CD4-positive, alpha-beta T cell (primary cell): Measurements from ENCODE around the gene APP. TPM values are rescaled to one million over a fixed set of nuclear protein-coding genes. Genes with fewer than 3 reads are reported as not detected.

Experiments
- ATAC-seq: fragments of 200-7000 bp; cut with Tn5 transposase; one replicate; pipeline ENCODE4 v1.10.0; 2022; ENCODE audit warnings: mild to moderate bottlenecking; ENCODE audit not compliant: poor library complexity
- CTCF ChIA-PET: fragments of 350-600 bp; sonication (Branson Sonifier 250); formaldehyde crosslinking; loops from one replicate; lab custom pipeline; 2021; ENCODE audit warnings: antibody characterized with exemption, inconsistent platforms; lab: Charles Lee
- POLR2A ChIA-PET: fragments of 350-600 bp; sonication (Branson Sonifier 250); formaldehyde crosslinking; loops from one replicate; lab custom pipeline; 2021; ENCODE audit warnings: antibody characterized with exemption, inconsistent platforms; lab: Charles Lee
- DNase-seq, 14 experiments: peaks; one replicate each; pipeline ENCODE4 v3.0.0-alpha.2; 2013 to 2020; ENCODE audit warnings: mixed read lengths in 2 of 14
- H3K27ac ChIP-seq, 2 donors: one replicate each; pipeline versions ENCODE4 v1.5.1 to v1.7.0; 2013; ENCODE audit warnings: low read length in 2 of 2, low read depth in 1 of 2, mild to moderate bottlenecking in 1 of 2
- H3K27me3 ChIP-seq, 2 experiments: 1 replicate in 1 of 2; 2 replicates in 1 of 2; pipeline versions ENCODE4 v1.6.1 to v1.7.0; 2013; ENCODE audit warnings: low read length in 2 of 2, control low read depth in 1 of 2, mild to moderate bottlenecking in 1 of 2, moderate library complexity in 1 of 2; ENCODE audit not compliant: insufficient read depth in 2 of 2, control insufficient read depth in 1 of 2
- H3K36me3 ChIP-seq: one replicate; pipeline ENCODE4 v1.6.1; 2013; ENCODE audit warnings: low read length, control low read depth; ENCODE audit not compliant: insufficient read depth
- H3K4me1 ChIP-seq: one replicate; pipeline ENCODE4 v1.6.1; 2013; ENCODE audit warnings: low read length, control low read depth; ENCODE audit not compliant: insufficient read depth
- H3K4me3 ChIP-seq: one replicate; pipeline ENCODE4 v1.5.1; 2013; ENCODE audit warnings: mild to moderate bottlenecking, low read length, moderate library complexity
- H3K9me3 ChIP-seq, 2 experiments: 1 replicate in 1 of 2; 2 replicates in 1 of 2; pipeline versions ENCODE4 v1.6.1 to v1.7.0; 2013; ENCODE audit warnings: low read length in 2 of 2, mild to moderate bottlenecking in 2 of 2, control low read depth in 1 of 2, moderate library complexity in 1 of 2; ENCODE audit not compliant: control insufficient read depth in 1 of 2, insufficient read depth in 1 of 2
- H3K27ac Mint-ChIP-seq: one replicate; pipeline ENCODE4 v1.8.0; 2020; ENCODE audit warnings: mixed read lengths
- H3K27me3 Mint-ChIP-seq: one replicate; pipeline ENCODE4 v1.8.0; 2021; ENCODE audit warnings: mixed read lengths
- H3K36me3 Mint-ChIP-seq: one replicate; pipeline ENCODE4 v1.8.0; 2021; ENCODE audit warnings: low read depth, mixed read lengths
- H3K4me1 Mint-ChIP-seq: one replicate; pipeline ENCODE4 v1.8.0; 2021; ENCODE audit warnings: low read depth, mixed read lengths
- H3K4me3 Mint-ChIP-seq: one replicate; pipeline ENCODE4 v1.8.0; 2020; ENCODE audit warnings: mild to moderate bottlenecking, mixed read lengths
- H3K9me3 Mint-ChIP-seq: one replicate; pipeline ENCODE4 v1.8.0; 2020; ENCODE audit warnings: mixed read lengths
- intact Hi-C, 2 experiments: fragments of 100-400 bp; cut with DNase I in 1 of 2; cut with micrococcal nuclease in 1 of 2; formaldehyde crosslinking; loops; one replicate each; pipeline versions ENCODE4 v1.15.1 to v1.9.0; 2023 to 2025; cut with DNase I, micrococcal nuclease
- total RNA-seq, 174 experiments: library from RNA in 2 of 174; stranded (reverse) in 2 of 174; gene quantifications; one replicate each; pipeline ENCODE4 v1.2.3 and lab custom pipeline; 2021 to 2026
- TF ChIP-seq, protein P1 (sequence below): fragments of 200-600 bp; IDR thresholded peaks from one replicate; pipeline ENCODE4 v1.8.0; 2022; ENCODE audit warnings: antibody characterized with exemption, mild to moderate bottlenecking

APP gene
- total RNA-seq, 2 experiments from 2014 or later, result 43.6 to 44.4 TPM

DNA sequence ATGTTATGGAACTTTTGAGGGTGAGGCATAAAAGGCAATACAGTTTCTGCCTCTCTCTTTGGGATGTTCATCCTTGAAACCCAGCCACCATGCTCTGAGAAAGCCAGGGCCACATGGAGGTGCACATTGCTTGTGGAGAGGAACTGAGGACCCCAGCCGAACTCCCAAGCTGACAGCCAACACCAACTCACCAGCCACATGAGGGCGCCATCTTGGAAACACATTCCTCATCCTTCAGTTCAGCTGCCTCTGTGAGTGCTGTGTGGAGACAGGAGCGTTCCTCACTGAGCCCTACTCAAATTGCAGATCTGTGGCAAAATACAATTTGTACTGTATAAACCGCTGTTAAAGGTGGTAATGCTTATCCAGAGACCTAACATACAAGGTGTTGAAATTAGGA, 298.3 kb downstream of the APP start:
- intact Hi-C loops, result no loop called here
- CTCF ChIA-PET, result no interaction called here

DNA sequence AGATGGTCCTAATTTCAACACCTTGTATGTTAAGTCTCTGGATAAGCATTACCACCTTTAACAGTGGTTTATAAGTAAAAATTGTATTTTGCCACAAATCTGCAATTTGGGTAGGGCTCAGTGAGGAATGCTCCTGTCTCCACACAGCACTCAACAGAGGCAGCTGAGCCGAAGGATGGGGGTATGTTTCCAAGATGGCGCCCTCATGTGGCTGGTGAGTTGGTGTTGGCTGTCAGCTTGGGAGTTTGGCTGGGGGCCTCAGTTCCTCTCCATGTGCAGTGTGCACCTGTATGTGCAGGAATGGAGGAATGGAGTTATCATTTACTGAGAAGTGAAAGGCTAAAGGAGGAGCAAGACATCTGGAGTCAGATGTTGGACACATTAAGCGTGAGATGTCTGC, 299.0 kb downstream of the APP start:
- Mint-ChIP-seq H3K4me1 (no peaks in the 10 kb centered on the region), H3K27me3 (no peaks in the 10 kb centered on the region), H3K36me3 (no peaks in the 10 kb centered on the region), H3K4me3 (no peak overlapping the region), H3K27ac (no peak overlapping the region), H3K9me3 (no peaks in the 10 kb centered on the region)
- DNase-seq (no peak), ATAC-seq (no peak)
- TF ChIP-seq, protein P1, sequence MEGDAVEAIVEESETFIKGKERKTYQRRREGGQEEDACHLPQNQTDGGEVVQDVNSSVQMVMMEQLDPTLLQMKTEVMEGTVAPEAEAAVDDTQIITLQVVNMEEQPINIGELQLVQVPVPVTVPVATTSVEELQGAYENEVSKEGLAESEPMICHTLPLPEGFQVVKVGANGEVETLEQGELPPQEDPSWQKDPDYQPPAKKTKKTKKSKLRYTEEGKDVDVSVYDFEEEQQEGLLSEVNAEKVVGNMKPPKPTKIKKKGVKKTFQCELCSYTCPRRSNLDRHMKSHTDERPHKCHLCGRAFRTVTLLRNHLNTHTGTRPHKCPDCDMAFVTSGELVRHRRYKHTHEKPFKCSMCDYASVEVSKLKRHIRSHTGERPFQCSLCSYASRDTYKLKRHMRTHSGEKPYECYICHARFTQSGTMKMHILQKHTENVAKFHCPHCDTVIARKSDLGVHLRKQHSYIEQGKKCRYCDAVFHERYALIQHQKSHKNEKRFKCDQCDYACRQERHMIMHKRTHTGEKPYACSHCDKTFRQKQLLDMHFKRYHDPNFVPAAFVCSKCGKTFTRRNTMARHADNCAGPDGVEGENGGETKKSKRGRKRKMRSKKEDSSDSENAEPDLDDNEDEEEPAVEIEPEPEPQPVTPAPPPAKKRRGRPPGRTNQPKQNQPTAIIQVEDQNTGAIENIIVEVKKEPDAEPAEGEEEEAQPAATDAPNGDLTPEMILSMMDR, result no peak
- Histone ChIP-seq H3K27ac (no peak overlapping the region), H3K9me3 (peaks cover 0 to 7% of the 10 kb centered on the region in 2 experiments), H3K27me3 (no peaks in the 10 kb centered on the region), H3K36me3 (no peaks in the 10 kb centered on the region), H3K4me1 (no peaks in the 10 kb centered on the region), H3K4me3 (no peak overlapping the region)
- intact Hi-C loops, result no loop called here
- CTCF ChIA-PET, result no interaction called here
- POLR2A ChIA-PET, result no interaction called here

More for the DNA sequence above, 298.3 kb downstream of the APP start:
- no peak for ATAC-seq
- H3K36me3 Mint-ChIP-seq, result no peaks in the 10 kb centered on the region
- Histone ChIP-seq H3K4me1 (no peaks in the 10 kb centered on the region), H3K27me3 (no peaks in the 10 kb centered on the region), H3K36me3 (no peaks in the 10 kb centered on the region), H3K9me3 (peaks cover 0 to 7% of the 10 kb centered on the region in 2 experiments), H3K4me3 (no peak overlapping the region), H3K27ac (no peak overlapping the region)
- no peak overlapping the region for H3K4me3 Mint-ChIP-seq
- POLR2A ChIA-PET, result no interaction called here
- no peak overlapping the region for H3K27ac Mint-ChIP-seq
- no peaks in the 10 kb centered on the region for H3K27me3 Mint-ChIP-seq
- no peaks in the 10 kb centered on the region for H3K9me3 Mint-ChIP-seq
- H3K4me1 Mint-ChIP-seq, result no peaks in the 10 kb centered on the region
- no peak for DNase-seq
- TF ChIP-seq, protein P1, result no peak

DNA sequence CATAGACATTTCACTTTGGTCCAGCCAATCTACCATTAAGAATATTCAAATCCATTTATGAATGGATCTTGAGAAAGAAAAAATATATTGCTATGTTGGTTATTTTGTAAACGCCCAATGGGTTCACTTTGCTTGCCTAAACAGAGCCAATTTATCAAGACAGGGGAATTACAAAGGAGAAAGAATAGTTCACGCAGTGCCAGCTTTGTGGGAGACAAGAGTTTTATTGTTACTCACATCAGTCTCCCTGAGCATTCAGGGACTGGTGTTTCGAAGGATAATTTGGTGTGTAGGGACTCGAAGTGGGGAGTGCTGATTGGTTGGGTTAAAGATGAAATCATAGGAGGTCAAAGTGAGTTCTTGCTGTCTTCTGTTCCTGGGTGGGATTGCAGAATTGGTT, 300.5 kb downstream of the APP start:
- H3K9me3 Mint-ChIP-seq, result no peaks in the 10 kb centered on the region
- no peak for DNase-seq
- Histone ChIP-seq H3K36me3 (no peaks in the 10 kb centered on the region), H3K27ac (no peak overlapping the region), H3K4me3 (no peak overlapping the region), H3K9me3 (peaks cover 0 to 7% of the 10 kb centered on the region in 2 experiments), H3K27me3 (no peaks in the 10 kb centered on the region), H3K4me1 (no peaks in the 10 kb centered on the region)
- TF ChIP-seq, protein P1, result no peak
- CTCF ChIA-PET, result interaction anchor here (1.0 kb wide), 1 partner anchor 68 kb away, joined by 3 read pairs; no protein-coding TSS in a partner anchor
- no peaks in the 10 kb centered on the region for H3K4me1 Mint-ChIP-seq
- no peak overlapping the region for H3K4me3 Mint-ChIP-seq
- POLR2A ChIA-PET, result no interaction called here
- intact Hi-C loops, result no loop called here
- no peaks in the 10 kb centered on the region for H3K36me3 Mint-ChIP-seq
- H3K27ac Mint-ChIP-seq, result no peak overlapping the region
- H3K27me3 Mint-ChIP-seq, result no peaks in the 10 kb centered on the region
- no peak for ATAC-seq
